Parathyroid adenoma (tissue), 2 donors: ENCODE results near the gene HMGCLL1.

Experiments used
- H2AFZ ChIP-seq: fragments of 300-600 bp; sonication (generic); one replicate; pipeline ENCODE4 v1.7.0; 2017; ENCODE audit warnings: antibody characterized with exemption, mild to moderate bottlenecking
- H3K27ac ChIP-seq: fragments of 300-600 bp; sonication (generic); one replicate; pipeline ENCODE4 v1.7.0; 2017
- H3K27me3 ChIP-seq: fragments of 300-600 bp; sonication (generic); one replicate; pipeline ENCODE4 v1.7.0; 2017; ENCODE audit warnings: low read length; ENCODE audit not compliant: control insufficient read depth, insufficient read depth
- H3K36me3 ChIP-seq: fragments of 300-600 bp; sonication (generic); one replicate; pipeline ENCODE4 v1.7.0; 2017; ENCODE audit warnings: low read length; ENCODE audit not compliant: control insufficient read depth, insufficient read depth
- H3K4me1 ChIP-seq: fragments of 300-600 bp; sonication (generic); one replicate; pipeline ENCODE4 v1.7.0; 2017; ENCODE audit warnings: control low read depth
- H3K4me2 ChIP-seq: fragments of 300-600 bp; sonication (generic); one replicate; pipeline ENCODE4 v1.7.0; 2017; ENCODE audit warnings: low read length
- H3K4me3 ChIP-seq: fragments of 300-600 bp; sonication (generic); one replicate; pipeline ENCODE4 v1.7.0; 2017; ENCODE audit warnings: low read depth, low read length
- H3K79me2 ChIP-seq: fragments of 300-600 bp; sonication (generic); one replicate; pipeline ENCODE4 v1.7.0; 2017; ENCODE audit warnings: control low read depth
- H3K9ac ChIP-seq: fragments of 300-600 bp; sonication (generic); one replicate; pipeline ENCODE4 v1.7.0; 2017; ENCODE audit warnings: mild to moderate bottlenecking
- H3K9me3 ChIP-seq: fragments of 300-600 bp; sonication (generic); one replicate; pipeline ENCODE4 v1.7.0; 2017; ENCODE audit warnings: low read length; ENCODE audit not compliant: control insufficient read depth
- TF ChIP-seq, protein P1 (sequence below): fragments of 300-600 bp; sonication (generic); IDR thresholded peaks from one replicate; pipeline ENCODE4 v1.7.0; 2017; ENCODE audit warnings: antibody characterized with exemption, mild to moderate bottlenecking
- donor health status: primary hyperparathyroidism.

Gene HMGCLL1

DNA sequence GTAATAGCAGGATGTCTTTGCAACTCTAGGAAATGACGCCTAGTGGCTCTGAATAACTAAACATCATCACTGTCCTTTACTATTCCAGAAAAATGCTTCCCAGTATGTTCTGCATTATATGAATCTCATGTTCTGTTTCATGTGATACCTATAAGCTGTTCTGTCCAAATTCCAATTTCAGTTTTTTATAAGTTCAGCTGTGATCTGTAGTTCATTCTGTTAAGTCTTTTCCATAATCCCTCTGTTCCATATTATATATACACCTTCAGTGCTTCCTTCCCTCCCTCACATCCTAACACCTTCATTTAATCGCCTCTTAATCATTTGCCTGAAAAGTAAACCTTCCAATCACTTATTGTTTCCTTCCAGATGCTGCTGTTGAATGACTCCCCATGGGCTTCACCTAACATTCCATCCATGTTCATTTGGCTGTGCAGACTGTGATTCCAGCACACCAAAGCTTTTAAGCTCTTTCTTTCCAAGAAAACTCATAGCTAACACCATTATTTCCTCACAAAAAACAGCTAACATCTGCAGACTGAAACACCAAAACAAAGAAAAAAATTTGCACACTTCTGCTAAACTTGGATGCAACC, 18.6 kb downstream of the HMGCLL1 start:
- Histone ChIP-seq H3K79me2 (no peaks in the 10 kb centered on the region), H3K9me3 (no peaks in the 10 kb centered on the region), H3K4me2 (no peak overlapping the region), H3K27ac (no peak overlapping the region), H2AFZ (no peak overlapping the region), H3K4me3 (no peak overlapping the region), H3K27me3 (no peaks in the 10 kb centered on the region), H3K4me1 (no peaks in the 10 kb centered on the region), H3K9ac (no peak overlapping the region), H3K36me3 (no peaks in the 10 kb centered on the region)
- TF ChIP-seq, protein P1, sequence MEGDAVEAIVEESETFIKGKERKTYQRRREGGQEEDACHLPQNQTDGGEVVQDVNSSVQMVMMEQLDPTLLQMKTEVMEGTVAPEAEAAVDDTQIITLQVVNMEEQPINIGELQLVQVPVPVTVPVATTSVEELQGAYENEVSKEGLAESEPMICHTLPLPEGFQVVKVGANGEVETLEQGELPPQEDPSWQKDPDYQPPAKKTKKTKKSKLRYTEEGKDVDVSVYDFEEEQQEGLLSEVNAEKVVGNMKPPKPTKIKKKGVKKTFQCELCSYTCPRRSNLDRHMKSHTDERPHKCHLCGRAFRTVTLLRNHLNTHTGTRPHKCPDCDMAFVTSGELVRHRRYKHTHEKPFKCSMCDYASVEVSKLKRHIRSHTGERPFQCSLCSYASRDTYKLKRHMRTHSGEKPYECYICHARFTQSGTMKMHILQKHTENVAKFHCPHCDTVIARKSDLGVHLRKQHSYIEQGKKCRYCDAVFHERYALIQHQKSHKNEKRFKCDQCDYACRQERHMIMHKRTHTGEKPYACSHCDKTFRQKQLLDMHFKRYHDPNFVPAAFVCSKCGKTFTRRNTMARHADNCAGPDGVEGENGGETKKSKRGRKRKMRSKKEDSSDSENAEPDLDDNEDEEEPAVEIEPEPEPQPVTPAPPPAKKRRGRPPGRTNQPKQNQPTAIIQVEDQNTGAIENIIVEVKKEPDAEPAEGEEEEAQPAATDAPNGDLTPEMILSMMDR, result no peak

DNA sequence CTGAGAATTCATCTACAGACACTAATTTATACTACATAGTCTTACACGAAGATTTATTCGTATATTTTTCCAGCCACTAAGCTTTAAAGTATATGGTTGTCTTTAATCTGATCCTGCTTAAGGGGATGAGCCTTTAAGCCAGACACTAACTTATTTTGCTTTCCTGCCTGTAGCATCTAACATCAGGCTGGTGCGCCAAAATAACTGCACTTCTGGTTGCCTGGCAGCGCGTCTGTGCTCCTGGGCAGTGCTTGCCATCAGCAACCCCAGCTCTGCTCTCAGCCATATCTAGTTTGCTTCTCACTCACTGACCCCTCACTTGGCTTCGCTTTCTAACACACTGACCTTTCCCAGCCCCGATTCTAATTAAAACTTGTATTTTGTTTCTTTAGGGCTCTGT, 21.8 kb downstream of the HMGCLL1 start:
- Histone ChIP-seq H3K4me1 (no peaks in the 10 kb centered on the region), H2AFZ (no peak overlapping the region), H3K4me3 (no peak overlapping the region), H3K27me3 (no peaks in the 10 kb centered on the region), H3K79me2 (no peaks in the 10 kb centered on the region), H3K4me2 (no peak overlapping the region), H3K27ac (no peak overlapping the region), H3K36me3 (no peaks in the 10 kb centered on the region), H3K9ac (no peak overlapping the region), H3K9me3 (no peaks in the 10 kb centered on the region)
- TF ChIP-seq, protein P1, result no peak

DNA sequence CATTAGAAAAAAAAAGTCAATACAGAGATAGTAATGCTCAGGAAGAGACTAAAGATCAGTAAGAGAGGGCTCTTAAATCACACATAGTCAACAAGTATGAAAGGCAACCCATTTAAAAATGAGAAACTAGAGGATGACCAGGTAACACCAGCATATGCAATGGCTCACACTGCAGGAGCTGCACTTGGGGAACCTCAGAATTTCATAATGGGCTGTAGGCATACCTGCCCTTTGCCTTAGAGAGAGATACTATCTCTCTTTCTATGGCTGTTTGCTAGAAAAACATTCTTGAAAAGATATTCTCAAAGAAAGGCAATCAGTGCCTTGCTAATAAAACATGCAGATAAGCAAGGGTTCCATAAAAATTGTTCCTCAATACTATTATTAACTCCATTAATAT, 33.2 kb downstream of the HMGCLL1 start:
- no peaks in the 10 kb centered on the region for H3K27me3 ChIP-seq
- no peak overlapping the region for H3K4me2 ChIP-seq
- H3K4me3 ChIP-seq, result no peak overlapping the region
- H3K36me3 ChIP-seq, result no peaks in the 10 kb centered on the region
- no peaks in the 10 kb centered on the region for H3K79me2 ChIP-seq
- no peak overlapping the region for H3K27ac ChIP-seq
- H3K9me3 ChIP-seq, result no peaks in the 10 kb centered on the region
- no peaks in the 10 kb centered on the region for H3K4me1 ChIP-seq
- H3K9ac ChIP-seq, result no peak overlapping the region
- H2AFZ ChIP-seq, result no peak overlapping the region
- TF ChIP-seq, protein P1, result no peak

DNA sequence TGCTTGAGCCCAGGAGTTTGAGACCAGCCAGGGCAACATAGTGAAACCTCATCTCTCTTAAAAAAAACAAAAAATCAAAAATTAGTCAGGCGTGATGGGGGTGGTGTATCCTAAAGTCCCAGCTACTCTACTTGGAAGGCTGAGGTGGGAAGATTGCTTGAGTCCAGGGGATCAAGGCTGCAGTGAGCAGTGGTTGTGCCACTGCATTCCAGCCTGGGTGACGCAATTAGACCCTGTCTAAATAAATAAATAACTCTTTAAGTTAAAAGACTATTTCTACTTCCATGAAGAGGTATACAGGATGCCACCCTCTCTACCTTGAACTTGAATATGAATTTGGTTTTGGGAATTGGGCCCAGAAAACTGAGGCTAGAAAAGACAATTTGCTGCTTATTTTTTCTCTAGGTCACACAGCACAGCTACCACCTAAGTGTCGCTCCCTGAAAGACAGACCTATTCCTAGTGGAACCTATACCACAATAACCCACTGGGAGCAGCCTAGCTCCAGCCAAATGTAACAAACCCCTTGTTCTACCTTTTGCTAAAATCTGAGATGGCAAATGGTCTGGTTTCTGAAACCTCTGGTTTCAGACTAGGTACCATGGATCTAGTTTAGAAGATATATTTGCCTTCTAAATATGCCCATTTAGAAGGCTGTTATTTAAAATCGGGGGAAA, 35.2 kb downstream of the HMGCLL1 start:
- no peaks in the 10 kb centered on the region for H3K79me2 ChIP-seq
- H2AFZ ChIP-seq, result no peak overlapping the region
- no peaks in the 10 kb centered on the region for H3K4me1 ChIP-seq
- no peak overlapping the region for H3K4me3 ChIP-seq
- H3K36me3 ChIP-seq, result no peaks in the 10 kb centered on the region
- no peak overlapping the region for H3K27ac ChIP-seq
- H3K27me3 ChIP-seq, result no peaks in the 10 kb centered on the region
- TF ChIP-seq, protein P1, result no peak
- no peak overlapping the region for H3K9ac ChIP-seq
- H3K9me3 ChIP-seq, result no peaks in the 10 kb centered on the region
- H3K4me2 ChIP-seq, result no peak overlapping the region

DNA sequence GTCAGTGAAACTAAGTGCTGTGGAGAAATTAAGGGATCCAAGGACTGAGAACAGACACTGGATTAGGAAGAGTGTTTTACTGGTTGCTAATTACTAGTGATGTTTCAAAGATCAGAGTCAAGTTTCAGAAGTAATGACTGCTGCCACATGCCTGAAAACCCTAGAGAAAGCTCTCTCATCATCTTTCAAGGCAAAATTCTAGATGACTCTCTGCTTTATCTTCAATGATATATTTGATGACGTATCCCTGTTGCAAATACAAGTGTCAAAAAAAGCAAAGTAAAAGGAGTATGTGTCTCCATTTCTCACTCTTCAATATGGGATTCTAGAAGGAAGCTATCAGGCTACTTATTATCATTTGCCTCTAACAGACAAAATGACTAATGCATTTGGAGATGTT, 38.0 kb downstream of the HMGCLL1 start:
- H3K27me3 ChIP-seq, result no peaks in the 10 kb centered on the region
- H3K9ac ChIP-seq, result no peak overlapping the region
- H3K9me3 ChIP-seq, result no peaks in the 10 kb centered on the region
- TF ChIP-seq, protein P1, result no peak
- no peak overlapping the region for H3K4me3 ChIP-seq
- H3K27ac ChIP-seq, result no peak overlapping the region
- H3K4me1 ChIP-seq, result no peaks in the 10 kb centered on the region
- H3K4me2 ChIP-seq, result no peak overlapping the region
- no peak overlapping the region for H2AFZ ChIP-seq
- H3K79me2 ChIP-seq, result no peaks in the 10 kb centered on the region
- H3K36me3 ChIP-seq, result no peaks in the 10 kb centered on the region
